ENCODE results near the gene GTF3C1. TPM values are rescaled to one million over a fixed set of nuclear protein-coding genes. Genes with fewer than 3 reads are reported as not detected.

The GTF3C1 gene
- total RNA-seq, 4 donors from 2014 or later = 129 to 276 (median 181) TPM

GRCh38 chr16:27503662-27504061 lies 46.1 kb downstream of the GTF3C1 start:
- TF ChIP-seq CTCF (IDR thresholded peaks at IDR 0.05) (no peak), EP300 (IDR thresholded peaks at IDR 0.05) (no peak), POLR2A (IDR thresholded peaks at IDR 0.05) (no peak), POLR2AphosphoS5 (IDR thresholded peaks at IDR 0.05) (no peak)
- Histone ChIP-seq H3K27me3 (no peaks in the 10 kb centered on the region), H3K27ac (no peak overlapping the region), H3K36me3 (peaks cover 100% of the 10 kb centered on the region), H3K4me1 (peaks cover 16% of the 10 kb centered on the region), H3K4me3 (no peak overlapping the region), H3K9me3 (no peaks in the 10 kb centered on the region)
- WGBS = 81% methylated on average over 5 of the region's 5 CpGs
- DNase-seq (ENCODE audit: low spot score in 2 of 2) = no peak

DNA sequence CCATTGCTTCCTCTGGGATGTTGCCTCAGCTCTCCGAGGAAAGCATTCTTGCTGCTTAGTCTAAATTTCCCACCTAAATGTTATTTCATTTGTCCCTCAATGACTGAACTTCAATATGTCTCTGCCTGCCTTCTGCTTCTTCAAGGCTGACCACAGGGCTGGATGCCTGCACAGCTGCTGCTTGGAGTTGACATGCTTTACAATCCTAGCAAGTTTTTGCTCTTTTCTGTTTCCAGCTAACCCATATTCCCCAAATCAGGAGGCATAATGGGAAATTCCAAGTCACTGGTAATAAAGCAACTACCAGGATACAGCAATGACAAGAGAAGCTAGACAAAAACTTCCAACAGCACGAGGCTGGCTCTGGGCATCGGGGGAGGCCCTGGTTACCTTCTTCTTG lies 48.9 kb downstream of the GTF3C1 start:
- TF ChIP-seq CTCF (IDR thresholded peaks at IDR 0.05) = no peak
- no peak for TF ChIP-seq EP300 (IDR thresholded peaks at IDR 0.05)
- no peak for TF ChIP-seq POLR2AphosphoS5 (IDR thresholded peaks at IDR 0.05)
- TF ChIP-seq POLR2A (IDR thresholded peaks at IDR 0.05) = no peak
- Histone ChIP-seq H3K36me3 (peaks cover 100% of the 10 kb centered on the region), H3K9me3 (no peaks in the 10 kb centered on the region), H3K4me1 (peaks cover 7% of the 10 kb centered on the region), H3K4me3 (no peak overlapping the region), H3K27ac (no peak overlapping the region), H3K27me3 (no peaks in the 10 kb centered on the region)
- DNase-seq (ENCODE audit: low spot score in 2 of 2) = no peak
- 91% methylated on average over 3 of the region's 3 CpGs for WGBS

- TF ChIP-seq POLR2A (IDR thresholded peaks at IDR 0.05) (no peak), EP300 (IDR thresholded peaks at IDR 0.05) (no peak), CTCF (IDR thresholded peaks at IDR 0.05) (no peak), POLR2AphosphoS5 (IDR thresholded peaks at IDR 0.05) (no peak)
- Histone ChIP-seq H3K4me3 (no peak overlapping the region), H3K9me3 (no peaks in the 10 kb centered on the region), H3K4me1 (peaks cover 1% of the 10 kb centered on the region), H3K36me3 (peaks cover 100% of the 10 kb centered on the region), H3K27me3 (no peaks in the 10 kb centered on the region), H3K27ac (no peak overlapping the region)
- 93% methylated on average over 6 of the region's 9 CpGs for WGBS
- no peak for DNase-seq (ENCODE audit: low spot score in 2 of 2)
These were observed 50.1 kb downstream of the GTF3C1 start for GRCh38 chr16:27499659-27500055.

- Histone ChIP-seq H3K4me1 (no peaks in the 10 kb centered on the region), H3K36me3 (peaks cover 99% of the 10 kb centered on the region), H3K27ac (no peak overlapping the region), H3K9me3 (no peaks in the 10 kb centered on the region), H3K4me3 (no peak overlapping the region), H3K27me3 (no peaks in the 10 kb centered on the region)
- WGBS = 82% methylated on average over 14 of the region's 14 CpGs
- TF ChIP-seq POLR2AphosphoS5 (IDR thresholded peaks at IDR 0.05) (no peak), EP300 (IDR thresholded peaks at IDR 0.05) (no peak), POLR2A (IDR thresholded peaks at IDR 0.05) (no peak), CTCF (IDR thresholded peaks at IDR 0.05) (no peak)
- DNase-seq (ENCODE audit: low spot score in 2 of 2) = no peak
These were observed 50.6 kb downstream of the GTF3C1 start for GRCh38 chr16:27498916-27499658.

GRCh38 chr16:27498031-27498825 lies 51.5 kb downstream of the GTF3C1 start:
- H3K4me3 ChIP-seq = no peak overlapping the region
- H3K36me3 ChIP-seq = peaks cover 99% of the 10 kb centered on the region
- no peak for DNase-seq (ENCODE audit: low spot score in 2 of 2)
- WGBS = 82% methylated on average over 5 of the region's 9 CpGs
- no peak overlapping the region for H3K27ac ChIP-seq
- H3K9me3 ChIP-seq = no peaks in the 10 kb centered on the region
- no peaks in the 10 kb centered on the region for H3K4me1 ChIP-seq
- TF ChIP-seq POLR2AphosphoS5 (IDR thresholded peaks at IDR 0.05) (no peak), EP300 (IDR thresholded peaks at IDR 0.05) (no peak), POLR2A (IDR thresholded peaks at IDR 0.05) (no peak), CTCF (IDR thresholded peaks at IDR 0.05) (no peak)
- H3K27me3 ChIP-seq = no peaks in the 10 kb centered on the region
